WTC11 (cell line): Measurements from ENCODE around the gene AKAP6. TPM values are rescaled to one million over a fixed set of nuclear protein-coding genes. Genes with fewer than 3 reads are reported as not detected.

Source experiments
- ATAC-seq: fragments of 200-7000 bp; cut with Tn5 transposase; 2 replicates; pipeline ENCODE4 v1.10.0; 2021; ENCODE audit warnings: mild to moderate bottlenecking, moderate library complexity
- CTCF ChIA-PET: fragments of 300-600 bp; sonication (Branson Sonifier 250); formaldehyde crosslinking; loops from one replicate; lab custom pipeline; 2021; ENCODE audit warnings: antibody characterized with exemption; lab: Charles Lee
- POLR2A ChIA-PET: fragments of 350-600 bp; sonication (Branson Sonifier 250); formaldehyde crosslinking; loops from one replicate; lab custom pipeline; 2021; ENCODE audit warnings: antibody characterized with exemption; lab: Charles Lee
- DNase-seq: peaks from one replicate; pipeline ENCODE4 v3.0.0; 2021; ENCODE audit warnings: low spot score
- H3K27ac Mint-ChIP-seq: 2 replicates; pipeline ENCODE4 v1.8.0; 2021; ENCODE audit warnings: mixed read lengths
- H3K27me3 Mint-ChIP-seq: 2 replicates; pipeline ENCODE4 v1.8.0; 2021; ENCODE audit warnings: low read depth, mild to moderate bottlenecking, moderate library complexity, mixed read lengths
- H3K36me3 Mint-ChIP-seq: 2 replicates; pipeline ENCODE4 v1.8.0; 2021; ENCODE audit warnings: mixed read lengths
- H3K4me1 Mint-ChIP-seq: 2 replicates; pipeline ENCODE4 v1.8.0; 2022; ENCODE audit warnings: mixed read lengths
- H3K4me3 Mint-ChIP-seq: 2 replicates; pipeline ENCODE4 v1.8.0; 2021; ENCODE audit warnings: mild to moderate bottlenecking, moderate library complexity, mixed read lengths
- H3K9me3 Mint-ChIP-seq: 2 replicates; pipeline ENCODE4 v1.8.0; 2021; ENCODE audit warnings: mixed read lengths
- AR ChIP-seq: fragments of 250-450 bp; sonication (Bioruptor Pico); IDR thresholded peaks from 2 replicates; pipeline ENCODE4 v1.9.0; 2021; ENCODE audit warnings: mild to moderate bottlenecking
- ARID4B ChIP-seq: sonication (generic); formaldehyde crosslinking; IDR thresholded peaks from 2 replicates; pipeline ENCODE4 v1.8.0; 2023; ENCODE audit warnings: missing genetic modification reagents, mild to moderate bottlenecking, borderline replicate concordance
- E2F1 ChIP-seq: sonication (generic); formaldehyde crosslinking; IDR thresholded peaks from 2 replicates; pipeline ENCODE4 v1.8.0; 2022; ENCODE audit warnings: mild to moderate bottlenecking, missing genetic modification reagents
- E2F4 ChIP-seq: sonication (generic); formaldehyde crosslinking; IDR thresholded peaks from 2 replicates; pipeline ENCODE4 v1.8.1; 2022; ENCODE audit warnings: low read depth, mild to moderate bottlenecking, moderate library complexity, missing genetic modification reagents, borderline replicate concordance
- EMX1 ChIP-seq: fragments of 250-450 bp; sonication (Bioruptor Pico); IDR thresholded peaks from 2 replicates; pipeline ENCODE4 v1.8.0; 2021; ENCODE audit warnings: mild to moderate bottlenecking
- ERG ChIP-seq: fragments of 250-450 bp; sonication (Bioruptor Pico); IDR thresholded peaks from 2 replicates; pipeline ENCODE4 v1.8.0; 2021; ENCODE audit warnings: mild to moderate bottlenecking
- ESRRA ChIP-seq: sonication (generic); formaldehyde crosslinking; IDR thresholded peaks from 2 replicates; pipeline ENCODE4 v1.8.1; 2022; ENCODE audit warnings: mild to moderate bottlenecking, missing genetic modification reagents, borderline replicate concordance
- FOXP1 ChIP-seq: sonication (generic); formaldehyde crosslinking; IDR thresholded peaks from 2 replicates; pipeline ENCODE4 v1.8.0; 2022; ENCODE audit warnings: missing genetic modification reagents, mild to moderate bottlenecking, moderate library complexity, borderline replicate concordance
- JAZF1 ChIP-seq: fragments of 250-450 bp; sonication (Bioruptor Pico); IDR thresholded peaks from 2 replicates; pipeline ENCODE4 v1.9.0; 2021; ENCODE audit warnings: moderate library complexity, mild to moderate bottlenecking, inconsistent platforms
- TEAD4 ChIP-seq: sonication (generic); formaldehyde crosslinking; IDR thresholded peaks from 2 replicates; pipeline ENCODE4 v1.8.0; 2022; ENCODE audit warnings: mild to moderate bottlenecking, missing genetic modification reagents
- ZNF232 ChIP-seq: sonication (generic); formaldehyde crosslinking; IDR thresholded peaks from 2 replicates; pipeline ENCODE4 v1.8.0; 2022; ENCODE audit warnings: mild to moderate bottlenecking, missing genetic modification reagents
- ZNF423 ChIP-seq: fragments of 250-450 bp; sonication (Bioruptor Pico); IDR thresholded peaks from 2 replicates; pipeline ENCODE4 v2.1.2; 2022; ENCODE audit warnings: mild to moderate bottlenecking, moderate library complexity
- ZSCAN18 ChIP-seq: fragments of 250-450 bp; sonication (Bioruptor Pico); IDR thresholded peaks from 2 replicates; pipeline ENCODE4 v2.1.2; 2022; ENCODE audit warnings: mild to moderate bottlenecking, moderate library complexity
- total RNA-seq: library from RNA; stranded (reverse); gene quantifications from 3 replicates; pipeline ENCODE4 v1.2.3, GENCODE V29; 2021

The AKAP6 gene
- total RNA-seq, 1 experiment from 2014 or later, result 0.63 TPM

GRCh38 chr14:32728976-32729375 lies 399.9 kb downstream of the AKAP6 start (continued):
- no peak for TF ChIP-seq E2F4 (CRISPR knock-in tag)
- TF ChIP-seq E2F1 (CRISPR knock-in tag), result no peak
- no peak for TF ChIP-seq ZNF423 (CRISPR knock-in tag)
- no peak for TF ChIP-seq ZSCAN18 (CRISPR knock-in tag)
- no peak for TF ChIP-seq FOXP1
- no peak for TF ChIP-seq ERG (CRISPR knock-in tag)
- TF ChIP-seq AR, result no peak
- no peak for TF ChIP-seq ARID4B

GRCh38 chr14:32731249-32731648 lies 402.2 kb downstream of the AKAP6 start:
- H3K9me3 Mint-ChIP-seq, result no peaks in the 10 kb centered on the region
- POLR2A ChIA-PET, result no interaction called here
- no peaks in the 10 kb centered on the region for H3K27me3 Mint-ChIP-seq
- no peak overlapping the region for H3K27ac Mint-ChIP-seq
- no peaks in the 10 kb centered on the region for H3K36me3 Mint-ChIP-seq
- ATAC-seq, result no peak
- TF ChIP-seq ZNF232 (no peak), EMX1 (CRISPR knock-in tag) (no peak), TEAD4 (CRISPR knock-in tag) (no peak), ESRRA (CRISPR knock-in tag) (no peak), JAZF1 (CRISPR knock-in tag) (no peak)
- no peak for DNase-seq
- peaks cover 10% of the 10 kb centered on the region for H3K4me1 Mint-ChIP-seq
- H3K4me3 Mint-ChIP-seq, result no peak overlapping the region
- CTCF ChIA-PET, result no interaction called here
